HepG2 (cell line): ENCODE results near the gene RNPEPL1. TPM values are rescaled to one million over a fixed set of nuclear protein-coding genes. Genes with fewer than 3 reads are reported as not detected.

Experiments
- ARID2 ChIP-seq: sonication (generic); formaldehyde crosslinking; IDR thresholded peaks from 2 replicates; pipeline ENCODE4 v1.8.1; 2022; ENCODE audit warnings: mild to moderate bottlenecking, missing genetic modification reagents, borderline replicate concordance
- BHLHE40 ChIP-seq: IDR thresholded peaks from 2 replicates; pipeline ENCODE4 v1.6.1; 2011; ENCODE audit warnings: low read length, improper control_type of control experiment
- CHD2 ChIP-seq: IDR thresholded peaks from 2 replicates; pipeline ENCODE4 v1.6.1; 2011; ENCODE audit warnings: low read depth, low read length, improper control_type of control experiment
- DRAP1 ChIP-seq: IDR thresholded peaks from 2 replicates; pipeline ENCODE4 v1.6.1; 2016; ENCODE audit warnings: missing genetic modification reagents, missing compliant biosample characterization
- GTF2F1 ChIP-seq: fragments of 150-350 bp; IDR thresholded peaks from 2 replicates; pipeline ENCODE4 v1.6.1; 2014; ENCODE audit warnings: low read length
- HNF4G ChIP-seq, 2 experiments: sonication (generic) in 1 of 2; formaldehyde crosslinking in 1 of 2; IDR thresholded peaks; 2 replicates each; pipeline versions ENCODE4 v1.4.0 to v1.6.1; 2011 to 2020; ENCODE audit warnings: borderline replicate concordance in 2 of 2, low read depth in 2 of 2, mild to moderate bottlenecking in 2 of 2, low read length in 1 of 2, missing genetic modification reagents in 1 of 2, moderate library complexity in 1 of 2
- HNRNPH1 ChIP-seq: fragments of 200-400 bp; formaldehyde crosslinking; optimal IDR thresholded peaks from 2 replicates; pipeline ENCODE3; 2017; ENCODE audit warnings: mild to moderate bottlenecking, low read depth, low read length
- ISL2 ChIP-seq: sonication (generic); formaldehyde crosslinking; IDR thresholded peaks from 2 replicates; pipeline ENCODE4 v1.5.0; 2020; ENCODE audit warnings: missing genetic modification reagents
- LCORL ChIP-seq, 2 experiments: fragments of 450-650 bp in 1 of 2; sonication (generic) in 1 of 2; formaldehyde crosslinking in 1 of 2; IDR thresholded peaks; 2 replicates each; pipeline versions ENCODE4 v1.5.0 to v1.6.1; 2017 to 2020; ENCODE audit warnings: antibody characterized with exemption in 1 of 2, missing genetic modification reagents in 1 of 2
- MYC ChIP-seq: sonication (generic); formaldehyde crosslinking; IDR thresholded peaks from 2 replicates; pipeline ENCODE4 v1.9.0; 2021; ENCODE audit warnings: missing genetic modification reagents, borderline replicate concordance
- NFIB ChIP-seq: sonication (generic); formaldehyde crosslinking; IDR thresholded peaks from 2 replicates; pipeline ENCODE4 v1.9.0; 2021; ENCODE audit warnings: missing genetic modification reagents, mild to moderate bottlenecking, borderline replicate concordance
- PLSCR1 ChIP-seq: sonication (generic); formaldehyde crosslinking; IDR thresholded peaks from 2 replicates; pipeline ENCODE4 v1.5.0; 2020; ENCODE audit warnings: missing genetic modification reagents, mild to moderate bottlenecking, borderline replicate concordance
- SETDB1 ChIP-seq: sonication (generic); formaldehyde crosslinking; IDR thresholded peaks from 2 replicates; pipeline ENCODE4 v1.5.1; 2020; ENCODE audit warnings: missing genetic modification reagents, mild to moderate bottlenecking, borderline replicate concordance
- TCF7 ChIP-seq: sonication (generic); IDR thresholded peaks from 2 replicates; pipeline ENCODE4 v1.6.1; 2016; ENCODE audit warnings: antibody characterized with exemption, low read depth
- ZNF10 ChIP-seq: sonication (generic); formaldehyde crosslinking; IDR thresholded peaks from 2 replicates; pipeline ENCODE4 v1.4.0; 2020; ENCODE audit warnings: mild to moderate bottlenecking, low read depth, missing genetic modification reagents, borderline replicate concordance
- ZNF205 ChIP-seq: IDR thresholded peaks from 2 replicates; pipeline ENCODE4 v1.6.1; 2018; ENCODE audit warnings: missing biosample characterization, missing genetic modification reagents
- ZNF333 ChIP-seq: sonication (generic); formaldehyde crosslinking; IDR thresholded peaks from 2 replicates; pipeline ENCODE4 v1.4.0; 2020; ENCODE audit warnings: mild to moderate bottlenecking, missing genetic modification reagents, borderline replicate concordance
- ZNF350 ChIP-seq: sonication (generic); formaldehyde crosslinking; IDR thresholded peaks from 2 replicates; pipeline ENCODE4 v1.4.0; 2020; ENCODE audit warnings: mild to moderate bottlenecking, low read depth, missing genetic modification reagents, borderline replicate concordance
- ZNF354B ChIP-seq: sonication (generic); formaldehyde crosslinking; IDR thresholded peaks from 2 replicates; pipeline ENCODE4 v1.8.0; 2022; ENCODE audit warnings: mild to moderate bottlenecking, missing genetic modification reagents
- ZNF451 ChIP-seq: sonication (generic); formaldehyde crosslinking; IDR thresholded peaks from 2 replicates; pipeline ENCODE4 v1.5.0; 2020; ENCODE audit warnings: mild to moderate bottlenecking, missing genetic modification reagents
- ZNF850 ChIP-seq: sonication (generic); formaldehyde crosslinking; conservative IDR thresholded peaks from 2 replicates; pipeline ENCODE4 v1.9.0; 2021; ENCODE audit warnings: mild to moderate bottlenecking, missing genetic modification reagents
- ZSCAN21 ChIP-seq: sonication (generic); formaldehyde crosslinking; IDR thresholded peaks from 2 replicates; pipeline ENCODE4 v1.8.0; 2022; ENCODE audit warnings: mild to moderate bottlenecking, missing genetic modification reagents, moderate library complexity, borderline replicate concordance
- polyA plus RNA-seq, 8 experiments: library from polyadenylated mRNA; depleted of rRNA in 3 of 8; stranded (reverse) in 7 of 8; unstranded in 1 of 8; fragments of >200 nt; fragmentation: Illumina TruSeq in 4 of 8; extraction: Trizol in 4 of 8; gene quantifications; 2 replicates each; pipeline versions ENCODE4 v1.2.1 to v1.2.3, GENCODE V29; 2011 to 2016; ENCODE audit warnings: low read depth in 4 of 8, missing spikeins in 1 of 8, mixed read lengths in 1 of 8; ENCODE audit not compliant: insufficient read depth in 1 of 8
- total RNA-seq, 5 experiments: library from RNA; depleted of rRNA; stranded (reverse); fragments of >200 nt; fragmentation: Illumina TruSeq; extraction: Trizol; gene quantifications; 2 replicates each; pipeline ENCODE4 v1.2.3, GENCODE V29; 2016; ENCODE audit warnings: low read depth in 1 of 5
- TF ChIP-seq, protein P1 (sequence below): sonication (generic); formaldehyde crosslinking; IDR thresholded peaks from 2 replicates; pipeline ENCODE4 v1.4.0; 2020; ENCODE audit warnings: mild to moderate bottlenecking, missing genetic modification reagents, borderline replicate concordance

Gene RNPEPL1
- total and polyA plus RNA-seq, 2 of the 13 experiments (the other 11 are each of a cell fraction or from before 2014, with no cell fraction given): 13.0 to 18.0 TPM

DNA sequence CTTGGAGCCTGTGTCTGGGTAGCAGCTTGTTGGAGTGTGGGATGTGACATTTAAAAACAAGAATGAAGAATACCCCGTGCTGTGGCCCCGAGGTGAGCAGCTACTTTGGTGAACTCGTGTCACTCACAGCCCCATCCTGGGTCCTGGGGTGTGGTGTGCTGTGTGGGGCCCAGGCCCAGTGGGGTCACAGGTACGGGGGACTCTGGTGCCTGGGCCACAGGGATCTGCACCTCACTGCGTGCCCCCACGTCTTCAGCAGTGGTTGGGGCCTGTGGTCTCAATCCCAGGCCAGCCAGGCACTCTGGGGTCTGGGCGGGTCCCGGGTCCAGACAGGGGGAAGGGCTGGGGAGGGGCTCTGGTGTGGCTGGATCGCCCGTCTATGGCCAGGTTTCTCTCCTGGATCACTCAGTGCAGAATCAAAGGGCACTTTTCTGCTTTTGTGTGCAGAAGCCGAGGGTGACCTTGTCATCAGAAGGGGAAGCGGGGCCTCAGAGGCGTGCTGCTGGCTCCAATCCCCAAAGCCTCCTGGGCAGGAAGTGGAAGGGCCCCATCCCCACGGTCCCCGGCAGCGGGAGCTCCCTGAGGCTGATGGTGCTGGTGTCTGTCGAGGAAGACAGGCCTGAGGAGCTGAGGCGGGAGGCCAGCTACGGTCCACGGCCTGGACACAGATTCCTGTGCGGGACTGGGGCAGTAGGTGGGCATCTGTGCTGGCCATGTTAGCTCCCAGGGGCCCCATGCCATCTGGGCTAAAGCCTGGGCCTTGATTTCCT lies 58.4 kb downstream of the RNPEPL1 start (continued):
- TF ChIP-seq, protein P1, sequence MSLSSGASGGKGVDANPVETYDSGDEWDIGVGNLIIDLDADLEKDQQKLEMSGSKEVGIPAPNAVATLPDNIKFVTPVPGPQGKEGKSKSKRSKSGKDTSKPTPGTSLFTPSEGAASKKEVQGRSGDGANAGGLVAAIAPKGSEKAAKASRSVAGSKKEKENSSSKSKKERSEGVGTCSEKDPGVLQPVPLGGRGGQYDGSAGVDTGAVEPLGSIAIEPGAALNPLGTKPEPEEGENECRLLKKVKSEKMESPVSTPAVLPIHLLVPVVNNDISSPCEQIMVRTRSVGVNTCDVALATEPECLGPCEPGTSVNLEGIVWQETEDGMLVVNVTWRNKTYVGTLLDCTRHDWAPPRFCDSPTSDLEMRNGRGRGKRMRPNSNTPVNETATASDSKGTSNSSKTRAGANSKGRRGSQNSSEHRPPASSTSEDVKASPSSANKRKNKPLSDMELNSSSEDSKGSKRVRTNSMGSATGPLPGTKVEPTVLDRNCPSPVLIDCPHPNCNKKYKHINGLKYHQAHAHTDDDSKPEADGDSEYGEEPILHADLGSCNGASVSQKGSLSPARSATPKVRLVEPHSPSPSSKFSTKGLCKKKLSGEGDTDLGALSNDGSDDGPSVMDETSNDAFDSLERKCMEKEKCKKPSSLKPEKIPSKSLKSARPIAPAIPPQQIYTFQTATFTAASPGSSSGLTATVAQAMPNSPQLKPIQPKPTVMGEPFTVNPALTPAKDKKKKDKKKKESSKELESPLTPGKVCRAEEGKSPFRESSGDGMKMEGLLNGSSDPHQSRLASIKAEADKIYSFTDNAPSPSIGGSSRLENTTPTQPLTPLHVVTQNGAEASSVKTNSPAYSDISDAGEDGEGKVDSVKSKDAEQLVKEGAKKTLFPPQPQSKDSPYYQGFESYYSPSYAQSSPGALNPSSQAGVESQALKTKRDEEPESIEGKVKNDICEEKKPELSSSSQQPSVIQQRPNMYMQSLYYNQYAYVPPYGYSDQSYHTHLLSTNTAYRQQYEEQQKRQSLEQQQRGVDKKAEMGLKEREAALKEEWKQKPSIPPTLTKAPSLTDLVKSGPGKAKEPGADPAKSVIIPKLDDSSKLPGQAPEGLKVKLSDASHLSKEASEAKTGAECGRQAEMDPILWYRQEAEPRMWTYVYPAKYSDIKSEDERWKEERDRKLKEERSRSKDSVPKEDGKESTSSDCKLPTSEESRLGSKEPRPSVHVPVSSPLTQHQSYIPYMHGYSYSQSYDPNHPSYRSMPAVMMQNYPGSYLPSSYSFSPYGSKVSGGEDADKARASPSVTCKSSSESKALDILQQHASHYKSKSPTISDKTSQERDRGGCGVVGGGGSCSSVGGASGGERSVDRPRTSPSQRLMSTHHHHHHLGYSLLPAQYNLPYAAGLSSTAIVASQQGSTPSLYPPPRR (CRISPR knock-in tag): peak; percentile 78
- peak; percentile 63; the same call in 1 of the 2 replicates for TF ChIP-seq DRAP1
- TF ChIP-seq ZNF354B (CRISPR knock-in tag): no peak
- TF ChIP-seq TCF7: peak; percentile 25; the same call in 1 of the 2 replicates
- no peak for TF ChIP-seq ZNF10
- peak; percentile 82; the same call in 1 of the 2 replicates for TF ChIP-seq ZSCAN21 (CRISPR knock-in tag)
- TF ChIP-seq ZNF451 (CRISPR knock-in tag): peak; percentile 77; the same call in 1 of the 2 replicates
- 0 out of 2 replicates have a peak, but pooled peaks have one; percentile 49 for TF ChIP-seq GTF2F1
- no peak for TF ChIP-seq PLSCR1 (CRISPR knock-in tag)
- no peak for TF ChIP-seq NFIB (CRISPR knock-in tag)
- TF ChIP-seq LCORL (IDR thresholded peaks at IDR 0.05): no peak
- TF ChIP-seq LCORL (CRISPR knock-in tag; IDR thresholded peaks at IDR 0.05): peak; percentile 96
- no peak for TF ChIP-seq SETDB1 (CRISPR knock-in tag)
- no peak for TF ChIP-seq HNRNPH1
- peak; percentile 33; the same call in 1 of the 2 replicates for TF ChIP-seq ZNF350 (CRISPR knock-in tag)
- peak; percentile 88 for TF ChIP-seq ZNF205 (CRISPR knock-in tag)
- no peak for TF ChIP-seq CHD2
- TF ChIP-seq ARID2 (CRISPR knock-in tag): peak; percentile 77; the same call in 1 of the 2 replicates
- TF ChIP-seq ZNF850: no peak
- TF ChIP-seq ISL2: peak; percentile 33; the same call in 1 of the 2 replicates
- TF ChIP-seq HNF4G (IDR thresholded peaks at IDR 0.05; ENCODE audit: borderline replicate concordance, low read depth, low read length): peak; percentile 46; the same call in 1 of the 2 replicates
- no peak; the same call in 1 of the 2 replicates for TF ChIP-seq HNF4G (CRISPR knock-in tag; IDR thresholded peaks at IDR 0.05; ENCODE audit: borderline replicate concordance, low read depth)
- TF ChIP-seq BHLHE40: peak; percentile 66
- no peak; the same call in 1 of the 2 replicates for TF ChIP-seq ZNF333 (CRISPR knock-in tag)
- peak; percentile 78 for TF ChIP-seq MYC (CRISPR knock-in tag)
